HG03135 (cell line): ENCODE results near the gene NHERF2.

ENCODE experiments used
- ATAC-seq: cut with Tn5 transposase; IDR thresholded peaks from one replicate; pipeline ENCODE4 v1.9.1; 2021; ENCODE audit warnings: mild to moderate bottlenecking, moderate library complexity; ENCODE audit not compliant: unreplicated experiment

The NHERF2 gene

DNA sequence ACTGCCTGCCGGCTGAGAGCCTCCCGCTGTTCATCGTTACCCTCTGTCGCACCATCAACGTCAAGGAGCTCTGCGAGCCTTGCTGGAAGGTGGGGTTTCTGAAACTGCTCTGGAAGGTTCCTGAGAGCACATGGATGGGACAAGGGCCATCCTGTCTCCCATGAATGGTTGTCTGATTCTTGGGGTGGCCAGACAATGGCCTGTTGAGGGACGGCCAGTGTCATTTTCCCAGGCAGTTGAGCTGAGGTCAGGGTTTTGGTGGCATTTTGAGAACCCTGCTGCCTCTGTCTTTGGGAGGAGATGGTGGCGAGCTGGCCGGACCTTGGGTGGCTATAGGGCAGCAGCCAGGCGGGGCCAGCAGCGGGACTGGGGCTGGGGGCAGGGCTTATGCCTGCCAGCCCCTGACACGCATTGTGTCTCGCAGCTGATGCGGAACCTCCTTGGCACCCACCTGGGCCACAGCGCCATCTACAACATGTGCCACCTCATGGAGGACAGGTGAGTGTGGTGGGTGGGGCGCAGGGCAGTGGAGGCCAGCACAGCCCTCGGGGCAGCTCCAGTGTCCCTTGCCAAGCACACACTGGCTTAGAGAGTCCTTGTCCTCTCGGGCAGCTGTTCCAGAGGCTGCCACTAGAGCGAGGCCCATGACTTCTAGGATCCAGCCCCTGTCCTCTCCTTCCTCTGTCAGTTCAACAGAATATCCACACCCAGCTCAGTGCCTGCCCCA lies 30.1 kb downstream of the NHERF2 start:
- ATAC-seq, result no peak

DNA sequence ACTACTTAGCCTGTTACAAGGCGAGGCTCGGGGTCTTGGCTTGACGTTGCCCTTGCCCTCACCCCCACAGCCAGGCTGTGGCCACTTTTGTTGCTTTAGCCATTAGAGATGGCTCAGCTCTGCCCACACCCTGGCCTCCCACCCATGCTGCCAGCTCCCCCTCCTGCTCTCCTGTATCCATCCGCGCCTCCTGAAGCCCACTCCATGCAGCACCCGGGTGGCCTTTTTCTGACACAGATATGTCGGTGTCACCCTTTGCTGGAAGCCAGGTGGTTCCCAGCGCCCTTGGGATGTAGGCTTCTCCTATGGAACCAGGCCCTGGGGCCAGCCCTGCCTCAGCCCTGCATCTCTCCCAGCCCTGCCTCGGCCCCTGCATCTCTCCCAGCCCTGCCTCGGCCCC lies 30.7 kb downstream of the NHERF2 start:
- ATAC-seq, result no peak

DNA sequence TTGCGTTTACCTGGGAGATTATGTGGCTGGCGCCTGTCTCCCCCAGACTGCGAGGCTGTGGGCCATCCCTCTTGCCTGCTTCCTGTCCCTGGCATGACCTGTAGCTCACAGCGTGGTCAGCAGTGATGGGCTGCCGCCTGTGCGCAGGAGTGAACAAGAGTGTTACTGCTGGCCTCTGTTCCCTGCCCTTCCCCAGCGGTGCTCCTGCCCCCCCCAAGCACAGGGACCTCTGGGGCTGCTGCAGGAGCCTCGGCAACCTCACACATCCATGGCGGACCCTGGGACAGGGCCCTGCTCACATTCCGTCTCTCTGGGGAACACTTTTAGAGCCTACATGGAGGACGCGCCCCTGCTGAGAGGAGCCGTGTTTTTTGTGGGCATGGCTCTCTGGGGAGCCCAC lies 31.7 kb downstream of the NHERF2 start:
- ATAC-seq, result no peak

DNA sequence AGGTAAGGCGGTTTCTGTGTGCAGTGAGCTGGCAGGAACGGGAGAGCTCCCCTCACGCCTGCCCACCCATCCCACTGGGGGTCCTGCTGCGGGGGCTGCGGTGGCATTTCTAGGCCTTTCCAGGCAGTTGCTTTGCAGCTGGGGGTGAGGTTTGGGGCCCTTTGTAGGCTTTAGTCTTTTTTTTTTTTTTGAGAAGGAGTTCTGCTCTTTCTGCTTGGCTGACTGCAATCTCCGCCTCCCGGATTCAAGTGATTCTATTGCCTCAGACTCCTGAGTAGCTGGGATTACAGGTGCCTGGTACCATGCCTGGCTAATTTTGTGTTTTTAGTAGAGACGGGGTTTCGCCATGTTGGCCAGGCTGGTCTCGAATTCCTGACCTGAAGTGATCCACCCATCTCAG lies 32.2 kb downstream of the NHERF2 start:
- no peak for ATAC-seq

DNA sequence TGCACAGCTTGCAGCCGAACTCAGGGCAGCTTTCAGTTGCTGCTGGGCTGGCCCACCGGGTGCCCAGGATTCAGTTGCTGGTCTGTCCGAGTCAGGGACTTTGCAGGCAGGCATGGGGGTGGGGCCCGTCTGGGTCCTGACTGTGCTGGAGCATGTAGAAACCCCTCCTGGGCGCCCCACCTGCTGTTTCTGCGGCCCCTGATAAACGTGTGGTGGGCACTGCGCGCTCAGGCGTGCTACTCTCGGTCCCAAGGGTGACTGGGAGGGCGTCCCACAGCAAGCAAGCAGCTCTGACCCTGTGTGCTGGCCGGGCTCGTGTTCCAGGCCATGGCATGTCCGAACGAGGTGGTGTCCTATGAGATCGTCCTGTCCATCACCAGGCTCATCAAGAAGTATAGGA lies 33.6 kb downstream of the NHERF2 start:
- no peak for ATAC-seq

DNA sequence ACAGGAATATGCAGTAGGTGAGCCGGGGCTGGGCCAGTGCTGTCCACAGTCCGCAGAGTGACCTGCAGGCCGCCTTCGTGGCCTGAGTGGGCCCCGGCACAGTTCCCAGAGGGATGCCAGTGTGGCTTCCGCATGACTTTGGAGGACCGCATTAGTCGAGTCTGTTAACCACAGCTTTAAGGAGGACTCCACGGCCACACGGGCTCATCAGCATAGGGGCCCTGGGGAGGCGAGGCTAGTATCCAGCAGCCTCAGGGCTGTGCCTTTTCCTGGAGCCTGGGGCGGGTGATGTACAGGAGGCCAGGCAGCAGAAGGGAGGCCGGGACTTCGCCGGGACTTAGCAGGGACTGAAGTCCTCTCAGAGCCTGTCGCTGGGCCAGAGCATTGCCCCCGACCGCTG lies 34.3 kb downstream of the NHERF2 start:
- ATAC-seq, result no peak

DNA sequence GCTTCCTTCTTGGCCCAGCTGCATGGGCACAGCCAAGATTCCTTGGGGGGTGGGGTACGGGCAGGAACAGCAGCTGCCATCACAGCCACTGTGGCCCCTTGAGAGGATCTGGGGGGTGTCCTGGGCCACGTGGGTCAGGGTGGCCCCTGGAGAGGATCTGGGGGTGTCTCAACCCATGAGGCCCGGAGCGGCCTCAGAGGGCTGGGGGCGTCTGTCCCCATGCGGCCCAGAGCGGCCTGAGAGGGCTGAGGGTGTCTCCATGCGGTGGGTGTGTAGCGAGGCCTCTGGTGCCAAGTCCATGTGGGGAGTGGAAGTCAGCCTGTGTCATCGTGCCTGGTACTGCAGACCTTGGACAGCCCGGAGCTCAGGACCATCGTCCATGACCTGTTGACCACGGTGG lies 34.8 kb downstream of the NHERF2 start:
- no peak for ATAC-seq

DNA sequence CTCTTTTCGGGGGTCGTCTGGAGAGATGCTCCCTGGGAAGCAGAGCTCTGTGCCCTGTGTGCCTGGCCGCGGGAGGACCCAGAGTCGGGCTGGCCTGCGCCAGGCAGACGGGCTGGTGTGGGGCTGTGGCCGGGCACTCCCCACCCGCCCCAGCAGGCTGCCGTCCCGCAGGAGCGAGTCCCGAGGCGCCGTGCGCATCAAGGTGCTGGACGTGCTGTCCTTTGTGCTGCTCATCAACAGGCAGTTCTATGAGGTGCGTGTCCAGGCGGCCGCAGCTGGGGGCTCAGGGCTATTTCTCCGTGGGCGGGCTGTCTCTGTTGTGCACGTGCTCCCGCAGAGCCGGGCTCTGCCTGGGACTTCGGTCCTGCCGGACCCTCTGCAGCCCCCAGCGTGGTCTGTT lies 36.1 kb downstream of the NHERF2 start:
- no peak for ATAC-seq

DNA sequence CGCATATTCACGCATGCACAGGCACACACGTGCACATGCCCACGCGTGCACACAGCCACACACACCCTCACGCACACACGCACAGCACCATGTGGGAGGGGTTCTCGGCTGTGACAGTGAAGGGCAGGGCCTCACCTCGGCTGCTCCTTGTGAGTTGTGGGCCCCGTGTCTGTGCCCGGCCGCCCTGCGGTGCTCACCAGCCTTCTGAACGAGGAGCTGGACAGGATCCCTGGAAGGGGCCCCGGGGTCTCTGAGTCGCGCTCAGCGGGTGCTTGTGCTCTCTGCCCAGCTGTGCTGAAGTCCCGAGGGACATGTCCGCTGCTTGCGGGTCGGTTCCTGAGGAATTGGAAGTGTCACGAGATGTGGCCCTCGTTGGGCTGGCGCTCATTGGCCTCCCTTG lies 37.2 kb downstream of the NHERF2 start:
- ATAC-seq, result no peak

DNA sequence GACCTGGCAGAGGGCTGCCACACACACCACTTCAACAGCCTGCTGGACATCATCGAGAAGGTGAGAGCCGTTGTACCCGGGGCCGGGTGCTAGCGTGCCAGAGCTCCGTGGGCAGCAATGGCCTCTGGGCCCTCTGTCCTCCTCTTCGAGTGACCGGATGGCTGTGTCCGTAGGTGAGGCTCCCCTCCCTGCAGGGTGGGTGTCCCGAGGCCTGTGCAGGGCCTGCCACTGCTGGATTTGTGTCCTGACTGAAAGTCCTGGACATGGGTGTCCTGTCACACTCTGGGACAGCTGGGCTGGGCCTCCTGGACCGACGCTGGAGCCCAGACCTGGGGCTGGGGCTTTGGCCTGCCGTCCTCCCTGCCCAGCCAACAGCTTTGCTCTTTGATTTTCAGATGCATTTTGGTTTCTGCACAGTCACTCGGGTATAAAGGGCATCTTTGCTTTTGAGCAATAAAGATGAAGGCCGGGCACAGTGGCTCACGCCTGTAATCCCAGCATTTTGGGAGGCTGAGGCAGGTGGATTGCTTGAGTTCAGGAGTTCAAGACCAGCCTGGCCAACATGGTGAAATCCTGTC lies 37.8 kb downstream of the NHERF2 start:
- ATAC-seq, result no peak

DNA sequence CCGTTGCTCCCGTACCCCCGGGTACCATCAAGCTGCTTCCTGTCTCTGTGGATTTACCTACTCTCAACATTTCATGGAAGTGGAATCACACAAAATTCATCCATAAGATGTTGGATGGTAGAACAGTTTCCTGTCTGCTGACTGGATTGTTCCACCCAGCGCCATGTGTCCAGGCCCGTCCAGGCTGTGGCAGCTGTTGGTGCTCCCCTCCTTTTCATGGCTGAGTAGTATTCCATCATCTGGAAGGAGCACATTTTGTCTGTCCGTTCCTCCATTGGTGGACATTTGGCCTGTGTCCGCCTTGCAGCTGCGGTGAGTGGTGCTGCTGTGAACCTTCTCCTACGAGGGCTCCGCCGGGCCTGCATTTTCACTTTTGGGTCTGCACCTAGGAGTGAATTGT lies 39.4 kb downstream of the NHERF2 start:
- no peak for ATAC-seq

DNA sequence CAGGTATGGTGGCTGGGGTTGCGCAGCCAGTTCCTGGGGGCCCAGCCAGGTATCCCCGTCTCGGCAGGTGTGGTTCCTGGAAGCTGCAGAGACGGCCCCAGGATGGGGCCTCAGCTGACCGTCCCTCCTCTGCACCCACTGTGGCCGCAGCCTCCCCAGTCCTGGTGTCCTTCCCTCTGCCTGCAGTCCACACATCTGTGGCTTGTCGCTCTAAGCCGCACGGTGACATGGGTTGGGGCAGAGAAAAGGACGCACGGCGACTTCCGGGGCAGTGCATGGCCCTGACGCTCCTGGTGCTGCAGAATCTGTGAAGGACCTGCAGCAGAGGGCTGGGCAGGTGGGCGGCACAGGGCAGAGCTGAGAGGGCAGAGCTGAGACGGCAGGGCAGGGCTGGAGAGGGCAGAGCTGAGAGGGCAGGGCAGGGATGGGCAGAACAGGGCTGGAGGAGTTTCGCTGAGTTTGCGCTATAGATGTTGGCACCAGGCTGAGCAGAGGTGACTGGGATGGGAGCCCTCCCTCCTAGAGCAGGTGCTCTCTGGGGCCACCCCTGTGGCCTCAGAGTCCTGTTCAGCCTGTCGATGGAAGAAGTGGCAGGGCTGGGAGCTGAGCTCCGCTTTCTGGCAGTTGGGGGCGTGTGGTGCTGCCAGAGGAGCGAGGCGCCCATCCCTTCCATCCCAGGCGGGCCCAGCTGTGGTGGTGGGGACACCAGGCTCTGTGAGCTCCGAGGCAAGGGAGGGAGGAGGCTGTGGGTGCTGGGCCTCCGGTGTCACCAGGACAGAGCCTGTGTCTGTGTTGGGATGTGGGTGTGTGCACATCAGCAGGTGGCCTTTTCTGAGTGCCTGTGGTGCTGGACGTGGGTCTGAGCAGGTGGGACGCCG lies 44.1 kb downstream of the NHERF2 start:
- ATAC-seq, result no peak

DNA sequence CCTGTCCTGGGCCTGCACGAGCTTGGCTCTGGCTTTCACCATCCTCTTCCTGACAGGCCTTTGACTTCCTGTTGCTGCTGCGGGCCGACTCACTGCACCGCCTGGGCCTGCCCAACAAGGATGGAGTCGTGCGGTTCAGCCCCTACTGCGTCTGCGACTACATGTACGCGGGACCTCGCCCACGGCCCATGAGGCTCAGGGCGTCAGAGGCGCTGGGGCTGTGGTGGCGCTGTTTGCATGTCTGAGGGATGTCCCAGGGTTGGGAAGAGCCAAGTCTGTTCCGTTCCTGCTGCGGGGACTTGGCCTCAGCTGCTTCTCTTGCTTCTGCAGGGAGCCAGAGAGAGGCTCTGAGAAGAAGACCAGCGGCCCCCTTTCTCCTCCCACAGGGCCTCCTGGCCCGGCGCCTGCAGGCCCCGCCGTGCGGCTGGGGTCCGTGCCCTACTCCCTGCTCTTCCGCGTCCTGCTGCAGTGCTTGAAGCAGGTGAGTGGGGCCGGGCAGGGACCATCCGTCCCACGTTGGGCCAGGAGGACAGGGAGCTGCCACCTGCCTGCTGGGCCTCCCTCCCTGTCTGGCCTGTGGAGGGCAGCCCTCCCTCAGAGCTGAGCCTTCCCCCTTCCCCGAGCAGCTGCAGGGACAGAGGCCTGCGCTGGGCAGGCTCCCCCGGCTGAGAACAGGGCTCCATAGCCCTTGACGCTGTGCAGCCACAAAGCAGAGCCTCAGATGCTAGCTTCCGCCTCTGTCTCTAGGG lies 44.9 kb downstream of the NHERF2 start:
- no peak for ATAC-seq

DNA sequence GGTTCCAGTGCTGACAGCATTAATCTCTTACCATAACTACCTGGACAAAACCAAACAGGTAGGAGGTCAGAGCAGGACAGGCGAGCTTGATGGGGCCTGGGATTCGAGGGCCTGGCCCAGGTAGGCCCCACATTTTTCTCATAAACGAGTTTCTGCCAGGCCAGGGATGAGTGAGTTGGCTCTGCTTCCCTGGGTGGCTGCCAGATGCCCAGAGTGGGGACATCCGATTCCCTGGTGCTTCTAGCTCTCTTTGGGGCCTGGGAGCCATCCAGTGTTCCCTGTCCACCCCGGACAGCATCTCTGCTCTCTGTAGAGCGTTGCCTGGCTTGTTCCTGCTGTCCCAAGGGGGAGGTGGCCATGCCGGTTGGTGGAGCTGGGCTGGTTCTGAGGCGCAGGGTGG lies 46.2 kb downstream of the NHERF2 start:
- ATAC-seq, result no peak

DNA sequence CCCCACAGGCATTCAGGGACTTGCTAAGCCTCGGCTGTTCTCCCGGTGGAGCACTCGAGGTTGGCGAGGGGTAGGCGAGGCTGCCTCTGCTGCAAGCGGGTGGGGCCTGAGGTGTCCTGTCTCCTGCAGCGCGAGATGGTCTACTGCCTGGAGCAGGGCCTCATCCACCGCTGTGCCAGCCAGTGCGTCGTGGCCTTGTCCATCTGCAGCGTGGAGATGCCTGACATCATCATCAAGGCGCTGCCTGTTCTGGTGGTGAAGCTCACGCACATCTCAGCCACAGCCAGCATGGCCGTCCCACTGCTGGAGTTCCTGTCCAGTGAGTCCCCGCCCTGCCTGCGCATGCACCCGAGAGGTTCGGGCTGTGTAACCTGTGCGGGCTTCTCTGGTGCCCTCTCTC lies 47.4 kb downstream of the NHERF2 start:
- no peak for ATAC-seq

DNA sequence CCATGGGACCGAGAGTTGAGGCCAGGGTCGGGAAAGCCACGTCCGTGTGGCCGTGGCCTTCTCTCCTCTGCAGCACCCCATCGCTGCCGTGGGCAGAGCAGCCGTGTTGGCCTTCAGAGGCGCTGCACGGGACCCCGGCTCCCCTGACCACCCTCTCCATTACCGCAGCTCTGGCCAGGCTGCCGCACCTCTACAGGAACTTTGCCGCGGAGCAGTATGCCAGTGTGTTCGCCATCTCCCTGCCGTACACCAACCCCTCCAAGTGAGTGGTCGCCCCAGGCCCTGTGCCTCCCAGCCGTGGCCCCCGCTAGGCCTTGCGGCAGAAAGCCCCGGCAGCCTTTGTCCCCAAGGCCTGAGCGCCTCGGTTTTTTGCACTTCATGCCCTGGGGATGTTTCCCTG lies 48.9 kb downstream of the NHERF2 start:
- ATAC-seq, result no peak

DNA sequence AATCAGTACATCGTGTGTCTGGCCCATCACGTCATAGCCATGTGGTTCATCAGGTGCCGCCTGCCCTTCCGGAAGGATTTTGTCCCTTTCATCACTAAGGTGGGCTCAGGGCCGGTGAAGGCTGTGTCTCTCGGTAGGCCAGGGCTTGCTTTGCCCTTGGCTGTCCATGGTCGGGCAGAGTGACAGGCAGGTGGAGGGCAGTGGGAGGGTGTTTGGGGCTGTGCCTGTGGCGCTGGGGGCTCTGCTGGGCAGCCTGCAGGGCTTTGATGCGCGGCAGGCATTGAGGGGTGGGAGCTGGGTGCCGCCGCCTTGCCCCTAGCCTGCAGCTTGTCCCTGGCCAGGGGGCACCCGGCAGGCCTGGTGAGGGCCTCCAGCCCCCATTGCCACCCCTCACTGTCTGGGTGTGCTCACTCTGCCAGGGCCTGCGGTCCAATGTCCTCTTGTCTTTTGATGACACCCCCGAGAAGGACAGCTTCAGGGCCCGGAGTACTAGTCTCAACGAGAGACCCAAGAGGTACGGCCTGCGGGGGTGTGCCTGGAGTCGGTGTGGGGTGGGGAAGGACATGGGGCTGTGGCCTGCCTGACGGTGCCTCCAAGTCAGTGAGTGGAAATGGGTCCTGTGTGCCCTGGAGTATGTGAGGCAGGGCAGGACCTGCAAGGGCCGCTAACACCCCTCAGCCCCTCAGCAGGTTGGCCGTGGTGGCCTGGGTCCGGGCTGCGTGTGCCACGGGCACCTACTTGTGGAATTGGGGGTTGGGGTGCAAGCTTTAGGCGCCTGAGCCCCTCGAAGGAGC lies 49.6 kb downstream of the NHERF2 start:
- no peak for ATAC-seq

DNA sequence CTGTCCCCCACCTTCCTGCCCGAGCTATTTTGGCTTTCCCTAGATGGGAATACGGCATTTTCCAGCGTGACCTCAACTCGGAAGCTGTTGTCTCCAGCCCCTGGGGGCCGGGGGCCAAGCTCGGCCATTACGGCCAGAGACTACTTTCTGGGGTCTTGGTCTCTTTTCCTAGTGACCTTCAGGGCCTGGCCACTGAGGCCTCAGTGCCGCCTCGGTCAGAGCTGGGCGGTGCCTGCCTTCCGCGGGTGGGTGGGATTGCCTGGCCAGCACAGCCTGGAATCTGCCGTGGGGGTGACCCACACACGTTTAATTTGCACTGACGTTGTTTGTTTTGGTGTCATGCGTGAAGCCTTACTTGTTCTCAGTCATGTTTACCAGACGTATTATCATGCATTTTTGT lies 50.3 kb downstream of the NHERF2 start:
- no peak for ATAC-seq

DNA sequence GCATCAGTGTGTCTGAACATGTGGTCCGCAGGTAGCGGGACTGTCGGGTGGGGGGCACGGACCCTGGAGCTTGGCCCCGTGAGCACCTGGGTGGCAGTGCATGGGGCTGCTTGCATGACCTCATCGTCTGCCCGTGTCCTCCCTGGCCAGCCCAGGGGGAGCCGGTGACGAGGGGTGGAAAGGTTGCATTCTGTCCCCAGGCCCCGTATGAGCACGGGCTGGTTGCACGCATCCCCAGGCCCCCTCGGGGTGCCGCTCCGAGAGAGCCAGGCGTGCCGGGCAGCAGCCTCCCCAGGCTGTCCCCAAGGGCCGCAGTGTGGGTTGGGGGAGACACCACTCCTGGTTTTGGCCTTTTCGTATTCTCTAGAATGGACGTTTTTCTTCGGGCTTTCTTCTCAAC lies 51.0 kb downstream of the NHERF2 start:
- ATAC-seq, result no peak

DNA sequence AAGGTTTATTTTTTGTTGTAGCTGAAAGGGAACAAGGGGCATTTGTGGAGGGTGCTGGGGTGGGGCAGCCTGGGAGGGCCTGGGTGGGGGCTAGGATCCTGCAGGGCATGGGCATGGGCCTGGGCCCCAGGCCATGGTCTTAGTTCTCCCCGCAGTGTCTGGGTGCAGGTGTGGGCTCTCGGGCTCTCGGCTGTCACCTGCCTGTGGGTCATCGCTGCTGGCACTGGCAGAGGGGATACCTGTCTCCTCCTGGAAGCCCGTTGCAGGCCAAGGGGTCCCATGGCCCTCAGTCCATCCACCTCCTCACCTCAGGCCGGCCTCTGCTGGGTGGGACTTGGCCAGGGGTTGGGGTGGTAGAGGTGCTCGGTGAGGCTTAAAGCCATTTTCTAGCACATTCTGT lies 51.4 kb downstream of the NHERF2 start:
- ATAC-seq, result no peak

DNA sequence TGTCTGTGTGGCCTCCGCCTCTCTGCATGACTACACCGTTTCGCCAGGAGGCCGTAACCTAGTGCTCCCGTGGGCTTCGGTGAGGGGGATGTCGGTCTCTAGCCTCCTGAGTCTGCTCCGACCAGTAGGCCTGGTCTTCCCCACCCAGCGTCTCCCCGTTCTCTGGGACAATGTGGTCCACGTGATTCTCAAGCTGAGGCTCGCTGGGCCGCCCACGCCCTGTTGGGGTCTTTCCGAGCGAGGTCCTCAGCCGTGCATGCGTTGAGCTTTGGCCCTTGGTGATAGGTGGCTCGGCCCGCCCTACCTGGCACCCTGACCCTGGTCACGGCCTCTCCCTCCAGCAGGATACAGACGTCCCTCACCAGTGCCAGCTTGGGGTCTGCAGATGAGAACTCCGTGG lies 52.0 kb downstream of the NHERF2 start:
- ATAC-seq, result no peak
